GM21825 (cell line): ENCODE results near the gene AMBRA1.

Experiments
- ATAC-seq: cut with Tn5 transposase; IDR thresholded peaks from one replicate; pipeline ENCODE4 v1.9.1; 2021; ENCODE audit warnings: mild to moderate bottlenecking, moderate library complexity; ENCODE audit not compliant: unreplicated experiment

AMBRA1 gene

DNA sequence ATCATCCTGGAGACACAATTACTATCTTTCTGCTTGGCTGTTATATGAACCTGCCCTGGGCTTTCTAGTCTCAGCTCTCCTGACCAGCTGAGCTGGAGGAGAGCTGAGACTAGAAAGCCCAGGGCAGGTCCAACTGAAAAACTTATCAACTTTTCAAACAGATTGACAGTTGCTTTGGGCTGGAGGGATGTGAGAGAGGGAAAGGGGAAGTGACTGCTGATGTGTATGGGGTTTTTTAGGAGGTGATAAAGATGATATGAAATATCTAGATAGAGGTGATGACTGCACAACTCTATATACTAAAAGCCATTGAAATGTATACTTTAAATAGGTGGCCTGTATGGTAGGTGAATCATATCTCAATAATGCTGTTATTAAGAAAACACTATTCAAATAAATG, 142.1 kb downstream of the AMBRA1 start:
- ATAC-seq, result no peak

DNA sequence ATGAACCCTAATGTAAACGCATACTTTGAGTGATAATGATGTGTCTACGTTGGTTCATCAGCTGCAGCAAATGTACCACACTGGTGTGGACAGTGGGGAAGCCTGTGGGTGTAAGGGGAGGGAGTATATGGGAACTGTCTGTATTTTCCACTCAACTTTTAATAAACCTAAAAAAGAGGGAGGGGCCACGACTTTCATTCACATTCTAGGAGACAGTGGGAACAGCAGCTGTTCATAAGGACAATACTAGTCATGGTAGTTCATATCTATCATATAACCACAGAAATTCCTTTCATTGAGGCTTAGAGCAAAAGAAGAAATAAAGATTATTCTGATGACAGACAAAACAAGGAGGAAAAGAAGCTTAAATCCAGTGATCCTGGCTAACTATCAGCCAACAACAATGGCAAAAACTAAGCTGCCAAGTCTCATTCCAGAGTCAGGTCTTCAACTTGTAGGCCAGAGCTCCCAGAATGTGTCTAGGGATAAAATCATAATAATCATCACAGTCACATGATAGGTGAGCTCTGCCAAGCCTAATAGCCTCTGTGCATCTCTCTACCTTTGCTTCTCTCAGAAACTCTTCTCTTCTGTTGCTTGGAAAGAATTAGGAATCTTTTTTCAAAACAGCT, 142.9 kb downstream of the AMBRA1 start:
- ATAC-seq, result no peak

DNA sequence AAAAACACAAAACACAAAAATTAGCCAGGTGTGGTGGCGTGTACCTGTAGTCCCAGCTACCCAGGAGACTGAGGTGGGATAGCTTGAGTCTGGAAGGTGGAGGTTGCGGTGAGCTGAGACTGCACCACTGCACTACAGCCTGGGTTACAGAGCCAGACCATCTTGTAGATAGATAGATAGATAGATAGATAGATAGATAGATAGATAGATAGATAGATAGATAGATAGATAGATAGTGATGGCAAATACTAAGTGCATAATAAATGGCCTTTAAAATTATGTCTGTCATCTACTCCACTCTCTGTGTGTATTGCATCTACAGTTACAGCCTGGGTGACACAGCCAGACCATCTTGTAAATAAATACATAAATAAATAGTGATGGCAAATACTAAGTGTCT, 146.3 kb downstream of the AMBRA1 start:
- ATAC-seq, result no peak

DNA sequence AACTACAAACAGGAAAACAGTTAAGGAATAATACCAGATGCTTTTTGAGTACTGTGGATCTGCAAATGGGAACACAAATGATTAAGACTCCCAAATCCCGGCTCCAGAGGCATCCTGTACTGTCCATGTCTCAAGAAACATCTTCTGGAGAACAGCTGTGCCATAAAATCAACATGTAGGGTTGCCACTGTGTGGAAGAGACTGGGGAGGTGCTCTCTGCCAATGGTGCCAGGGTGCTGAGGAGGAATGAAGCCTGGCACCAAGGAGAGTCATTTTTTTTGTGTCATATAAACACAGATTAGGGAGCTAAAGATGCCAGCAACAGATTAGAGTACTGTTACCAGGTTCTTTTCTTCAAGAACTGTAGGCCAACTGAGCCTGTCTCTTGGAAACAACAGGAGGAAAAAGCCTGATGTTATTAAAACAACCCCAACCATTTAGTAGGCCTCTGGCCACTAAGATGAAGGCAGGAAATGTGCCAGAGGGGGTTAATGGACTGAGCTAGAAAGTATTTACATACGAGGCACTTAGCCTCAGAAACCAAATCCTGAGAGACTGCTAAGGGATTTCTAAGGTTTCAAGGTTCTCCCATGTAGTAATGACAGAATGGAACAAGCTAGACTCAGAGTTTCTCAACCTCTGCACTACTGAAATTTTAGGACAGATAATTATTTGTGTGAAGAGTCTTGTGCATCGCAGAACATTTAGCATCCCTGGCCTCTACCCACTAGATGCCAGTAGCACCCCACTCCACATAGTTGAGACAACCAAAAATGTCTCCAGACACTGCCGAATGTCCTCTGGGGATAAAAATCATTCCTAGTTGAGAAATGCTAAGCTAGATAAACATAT, 147.7 kb downstream of the AMBRA1 start:
- ATAC-seq, result no peak

DNA sequence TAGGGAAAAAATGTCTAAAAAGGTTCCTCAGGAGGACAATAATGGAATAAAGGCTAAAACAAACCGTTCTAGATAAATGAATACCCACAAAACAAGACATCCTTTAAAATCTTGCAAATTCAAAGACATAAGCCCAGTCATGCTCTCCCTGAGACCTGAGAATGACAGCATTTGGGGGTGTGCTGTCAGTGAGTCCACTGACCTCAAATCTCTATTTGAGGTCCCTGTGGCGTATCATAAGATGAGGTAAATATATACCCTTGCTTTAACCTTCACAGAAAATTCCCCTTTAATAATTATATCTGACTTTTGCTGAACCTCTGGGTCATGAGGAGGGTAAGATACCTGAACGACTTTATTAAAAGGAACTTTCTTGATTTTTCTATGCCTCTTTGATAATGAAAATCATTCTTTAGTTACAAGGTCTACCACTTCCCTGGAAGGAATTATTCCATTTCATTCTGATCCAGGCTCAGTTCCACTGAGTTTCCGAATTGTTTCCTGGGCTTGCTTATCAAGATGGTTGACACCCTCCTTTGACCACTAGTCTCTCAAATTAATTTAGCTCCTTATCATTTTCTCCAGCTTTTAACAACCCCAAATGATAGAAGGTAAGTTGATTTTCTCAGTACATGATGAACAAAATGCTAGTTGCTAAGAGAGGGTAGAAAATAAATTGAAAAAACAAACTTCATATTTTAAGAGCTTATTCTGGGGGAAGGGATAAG, 148.5 kb downstream of the AMBRA1 start:
- ATAC-seq, result no peak

DNA sequence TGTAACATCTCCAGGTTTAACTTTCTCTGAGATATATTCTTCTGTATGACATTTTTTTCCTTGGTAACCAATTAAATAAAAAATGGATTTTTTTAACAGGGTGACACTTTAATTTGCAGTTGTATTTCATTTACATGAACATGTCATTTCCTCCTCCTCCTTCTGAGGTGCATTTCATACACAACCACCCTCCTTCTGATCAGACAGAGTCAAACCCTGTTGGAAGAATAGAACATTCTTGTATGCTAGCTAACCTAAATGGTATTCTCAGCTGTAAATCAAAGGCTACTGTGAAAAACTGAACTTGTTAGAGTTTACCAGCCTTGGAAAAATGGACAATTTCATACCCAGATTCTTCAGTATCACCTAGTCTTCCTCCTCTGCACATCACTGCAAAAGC, 149.5 kb downstream of the AMBRA1 start:
- ATAC-seq, result no peak

DNA sequence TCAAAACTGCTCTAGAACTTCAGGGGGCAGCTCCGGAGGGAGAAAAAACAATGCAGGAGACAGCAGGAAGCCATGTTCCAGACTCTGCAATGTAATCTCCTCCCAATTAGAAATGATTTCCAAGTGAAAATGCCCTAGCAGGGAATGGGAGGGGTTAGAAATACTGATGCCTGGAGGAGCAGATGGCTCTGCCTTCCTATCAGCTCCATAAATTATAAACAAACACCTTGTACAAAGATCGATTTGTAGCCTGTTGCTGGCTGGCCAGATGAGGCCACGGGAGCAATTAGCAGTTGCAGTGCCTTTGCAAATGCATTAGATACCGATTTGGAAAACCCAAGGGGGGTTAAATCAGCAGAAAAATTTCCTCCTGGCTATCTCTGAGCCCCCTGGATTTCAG, 155.6 kb downstream of the AMBRA1 start:
- no peak for ATAC-seq

DNA sequence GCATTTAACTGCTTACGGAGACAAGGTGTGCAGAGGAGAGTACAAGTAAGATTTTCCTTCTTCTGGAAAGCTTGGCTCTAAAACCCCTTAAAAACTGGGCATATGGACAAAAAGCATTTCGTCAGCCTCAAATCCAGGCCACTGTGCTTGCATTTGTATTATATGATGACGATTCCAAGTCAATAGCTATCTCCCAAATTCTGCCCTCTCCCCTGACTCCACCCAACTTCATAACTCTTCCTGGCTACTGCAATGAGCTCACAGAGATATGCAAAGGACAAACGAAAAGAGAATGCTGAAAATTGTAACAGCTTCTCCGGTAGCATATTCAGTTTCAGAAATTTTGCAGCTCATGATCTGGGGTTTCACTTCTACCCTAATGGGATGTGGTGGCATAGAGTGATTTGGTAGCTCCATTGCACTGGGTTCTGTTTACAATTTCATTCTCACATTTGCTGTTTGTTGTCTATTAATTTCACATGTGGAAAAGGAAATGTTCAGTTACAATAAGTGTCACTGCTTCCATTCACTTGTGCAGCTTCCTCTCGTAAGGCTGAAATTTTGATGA, 156.6 kb downstream of the AMBRA1 start:
- ATAC-seq, result no peak

DNA sequence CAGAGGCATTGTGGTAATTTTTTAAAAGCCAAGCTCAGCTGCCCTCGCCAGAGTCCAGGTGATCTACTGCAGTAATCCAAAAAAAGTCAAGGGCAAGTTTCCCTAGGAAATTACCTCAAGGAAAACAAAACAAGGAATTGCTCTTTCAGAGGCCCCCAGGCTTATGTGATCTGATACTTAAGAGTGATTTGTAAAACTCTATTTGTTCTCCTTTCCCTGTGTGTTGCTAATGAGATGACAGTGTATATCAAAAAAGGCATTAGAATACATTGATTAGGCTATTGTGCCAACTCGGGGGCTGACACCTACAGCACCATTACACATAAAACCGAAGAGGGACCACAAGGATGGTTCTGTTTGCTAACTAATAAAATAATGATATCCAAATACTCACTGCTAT, 157.7 kb downstream of the AMBRA1 start:
- ATAC-seq, result no peak

DNA sequence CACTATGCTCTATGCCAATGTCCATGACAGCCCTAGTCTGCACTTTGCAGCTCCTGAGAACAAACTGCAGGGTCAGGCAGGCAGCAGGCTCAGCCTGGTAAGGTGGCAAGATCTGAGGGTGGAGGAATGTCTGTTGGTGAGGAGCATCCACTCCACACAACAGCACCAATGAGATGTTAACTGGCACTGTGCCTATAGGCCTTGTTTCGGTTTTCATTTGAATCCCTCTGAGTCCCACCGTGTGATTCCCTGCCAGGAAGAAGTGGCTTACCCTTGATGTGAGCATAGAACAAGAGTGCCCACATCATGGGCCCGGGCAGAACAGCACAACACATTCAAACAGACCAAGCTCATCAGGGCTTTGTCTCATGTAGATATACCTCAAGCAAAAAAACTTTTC, 158.1 kb downstream of the AMBRA1 start:
- no peak for ATAC-seq

DNA sequence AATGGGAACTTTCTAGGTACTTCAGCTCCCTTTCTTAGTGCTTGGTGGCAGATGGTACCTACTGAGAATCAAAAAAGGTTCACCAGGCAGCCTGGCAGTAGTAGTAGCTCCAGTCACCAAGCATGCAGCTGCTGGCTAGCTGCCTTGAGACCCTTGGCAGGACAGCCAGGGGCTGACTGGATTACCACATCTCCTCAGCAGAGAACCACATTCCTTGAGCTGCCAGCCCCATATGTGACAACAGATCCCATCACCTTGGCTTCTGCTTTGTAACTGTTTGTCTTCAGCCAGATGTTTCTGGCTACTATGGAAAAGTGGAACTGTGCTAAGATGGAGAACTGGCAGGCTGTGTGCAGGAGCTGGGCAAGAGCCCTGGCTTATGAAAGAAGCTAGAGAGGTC, 162.6 kb downstream of the AMBRA1 start:
- no peak for ATAC-seq

DNA sequence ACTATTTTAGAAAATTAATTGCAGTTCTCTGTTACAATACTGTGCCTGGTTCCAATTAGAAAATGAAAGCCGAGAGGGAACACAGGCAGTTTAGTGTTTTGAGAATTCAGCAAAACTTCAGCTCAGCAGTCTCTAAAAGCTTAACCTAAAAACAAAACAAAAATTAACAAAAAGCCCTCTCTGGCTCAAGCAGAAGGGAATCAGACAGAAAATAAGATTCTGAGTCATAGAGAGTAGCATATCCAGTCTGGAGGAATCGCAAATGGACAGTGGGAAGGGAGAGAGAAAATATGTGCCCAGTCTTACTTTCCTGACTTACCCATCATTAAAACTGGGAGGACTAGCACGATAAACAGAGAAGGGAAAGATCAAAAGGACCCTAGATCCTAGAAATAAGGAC, 164.1 kb downstream of the AMBRA1 start:
- ATAC-seq, result no peak

DNA sequence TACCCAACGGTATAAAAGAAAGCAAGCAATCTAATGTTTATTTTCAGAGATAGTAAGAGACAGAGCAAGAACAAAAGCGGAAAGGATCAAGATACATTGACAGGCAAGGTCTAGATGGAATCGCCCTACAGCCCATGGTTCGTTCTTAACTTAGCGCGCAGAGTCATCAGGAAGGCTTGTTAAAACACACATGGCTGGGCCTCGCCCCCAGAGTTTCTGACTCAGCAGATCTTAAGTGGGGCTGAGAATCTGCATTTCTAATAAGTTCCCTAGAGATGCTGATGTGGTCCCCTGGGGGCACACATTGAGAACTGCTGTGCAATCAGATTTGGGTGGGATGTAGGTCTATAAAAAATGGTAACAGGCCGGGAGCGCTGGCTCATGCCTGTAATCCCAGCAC, 166.5 kb downstream of the AMBRA1 start:
- ATAC-seq, result no peak

DNA sequence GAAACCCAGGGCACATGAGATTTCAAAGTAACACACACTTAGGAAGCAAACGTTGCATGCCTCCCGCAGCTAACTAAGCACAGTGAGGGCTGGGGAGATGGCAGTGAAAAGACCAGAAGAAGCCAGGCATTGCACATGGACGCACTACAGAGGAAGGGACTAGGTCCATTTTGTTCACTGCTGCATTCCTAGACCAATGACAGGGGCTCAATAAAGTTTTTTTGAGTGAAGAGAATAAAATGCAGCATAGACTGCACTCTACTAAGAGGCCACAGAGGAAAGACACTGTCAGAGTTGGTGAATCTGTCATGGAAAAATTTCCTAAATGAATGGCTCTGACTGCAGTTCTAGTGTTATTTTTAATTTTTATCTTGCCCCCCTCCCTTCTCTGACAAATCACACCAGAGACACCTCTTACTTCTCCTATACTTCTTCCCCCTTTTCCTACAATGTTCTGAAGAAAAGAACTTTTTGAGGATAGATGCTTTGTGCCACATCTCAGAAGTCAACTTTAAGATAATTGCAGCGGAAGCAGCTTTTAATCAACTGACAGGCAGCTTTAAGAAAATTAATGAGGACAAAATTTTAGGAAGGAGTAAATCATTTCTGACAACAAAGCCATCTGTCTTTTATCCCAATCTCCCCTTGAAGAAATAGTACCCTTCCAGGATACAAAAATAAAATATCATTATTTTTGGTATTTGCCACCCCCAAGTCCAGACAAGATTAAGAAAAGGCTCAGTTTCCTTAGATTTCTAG, 167.4 kb downstream of the AMBRA1 start:
- ATAC-seq, result no peak

DNA sequence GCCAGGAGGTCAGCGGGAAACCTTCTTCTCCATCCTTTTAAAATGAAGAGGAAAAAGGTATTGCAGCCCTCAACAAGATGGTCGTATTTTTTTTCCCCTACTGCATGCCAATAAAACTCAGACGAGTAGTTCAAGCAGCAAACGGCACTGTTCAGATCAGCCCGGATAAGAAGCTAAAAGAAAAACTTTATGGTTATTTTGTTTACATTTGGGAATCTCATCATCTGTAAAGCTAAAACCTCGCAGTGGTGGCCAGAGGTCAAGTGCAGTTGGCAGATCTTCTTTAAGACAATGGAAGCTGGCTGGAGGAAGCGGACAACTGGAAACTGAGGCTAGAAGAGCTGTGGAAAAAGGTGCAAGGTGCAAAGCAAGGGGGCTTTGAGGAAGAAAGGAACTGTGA, 171.2 kb downstream of the AMBRA1 start:
- no peak for ATAC-seq

DNA sequence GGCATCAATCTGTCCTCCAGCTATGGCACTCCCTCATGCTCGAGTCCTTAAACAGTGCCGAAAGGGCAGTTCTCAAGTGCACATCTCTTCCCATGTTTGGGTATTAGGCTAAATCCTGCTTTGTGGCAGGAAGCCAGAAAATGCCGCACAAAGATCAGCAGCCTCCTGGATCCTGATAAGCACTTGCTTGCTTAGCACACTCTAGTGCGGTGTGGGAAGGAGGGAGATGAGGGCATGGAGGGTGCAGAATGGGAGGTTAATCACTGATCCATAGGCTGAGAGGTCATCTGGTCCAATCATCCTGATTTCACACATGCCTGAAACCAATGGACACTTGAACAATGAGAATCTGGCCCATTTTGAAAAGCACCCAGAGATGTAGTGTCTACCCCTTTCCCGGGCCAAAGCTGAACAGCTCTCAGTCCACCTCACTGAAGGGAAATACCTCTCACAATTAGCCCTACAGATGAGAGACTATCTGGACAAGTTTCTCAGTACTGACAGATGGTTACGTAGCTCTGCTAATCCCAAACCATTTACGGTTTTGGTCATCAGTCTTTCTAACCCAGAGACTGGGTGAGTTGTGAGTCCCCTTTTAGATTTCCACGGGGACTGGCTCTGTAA, 172.5 kb downstream of the AMBRA1 start:
- ATAC-seq, result no peak

DNA sequence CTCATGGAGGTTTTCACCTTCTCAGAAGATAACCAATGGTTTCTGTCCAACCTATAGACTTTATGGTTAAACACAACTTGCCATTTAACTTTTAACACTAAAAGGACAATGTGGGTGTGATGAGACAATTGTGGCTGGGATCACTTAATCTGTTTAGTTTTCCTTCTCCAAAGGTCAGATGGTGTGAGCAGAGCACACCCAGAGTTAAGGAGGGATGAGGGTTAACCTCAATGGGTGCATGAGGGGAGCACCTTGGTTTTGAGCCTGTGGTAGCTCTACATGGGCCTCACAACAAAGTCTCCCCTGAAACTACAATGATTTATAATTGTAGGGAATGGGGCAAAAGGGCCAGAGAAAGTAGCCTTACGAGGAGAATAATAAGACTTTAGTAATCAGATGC, 173.3 kb downstream of the AMBRA1 start:
- ATAC-seq, result no peak

DNA sequence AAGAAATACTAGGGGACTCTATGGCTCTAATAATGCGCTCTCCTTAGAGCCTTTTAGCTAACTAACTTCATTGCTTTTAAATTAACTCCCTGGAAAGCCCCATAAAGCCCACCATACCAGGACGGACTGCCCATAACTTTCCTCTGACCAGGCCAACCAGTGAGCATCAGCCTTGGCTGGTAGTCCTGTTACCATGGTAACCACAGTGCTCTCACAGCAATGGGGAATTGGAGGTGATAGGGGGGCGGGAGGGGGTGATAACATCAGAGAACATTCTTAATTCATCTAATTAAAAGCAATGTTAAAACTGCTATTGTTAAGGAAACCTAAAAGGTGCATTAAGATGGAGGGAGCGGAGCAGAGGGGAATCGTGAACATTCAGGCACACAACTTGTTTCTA, 175.1 kb downstream of the AMBRA1 start:
- no peak for ATAC-seq

DNA sequence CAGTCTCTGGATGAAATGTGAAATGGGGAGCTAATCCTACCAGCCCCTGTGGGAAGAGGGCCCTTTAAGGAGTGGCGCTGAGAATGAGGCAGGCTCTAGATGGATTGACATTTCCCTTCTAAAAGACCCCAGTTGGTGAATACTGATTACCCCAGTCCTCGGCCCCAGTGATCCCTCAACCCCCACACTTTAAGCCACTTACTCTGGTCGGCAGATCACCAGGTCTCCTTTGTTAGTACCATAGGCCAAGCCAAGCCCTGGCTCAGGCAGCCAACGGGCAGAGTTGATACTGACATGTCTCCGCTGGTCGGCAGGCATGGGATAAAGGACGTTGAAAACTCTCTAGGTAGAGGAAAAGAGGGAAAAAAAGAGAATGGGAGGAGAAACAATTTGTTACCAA, 176.1 kb downstream of the AMBRA1 start:
- no peak for ATAC-seq

DNA sequence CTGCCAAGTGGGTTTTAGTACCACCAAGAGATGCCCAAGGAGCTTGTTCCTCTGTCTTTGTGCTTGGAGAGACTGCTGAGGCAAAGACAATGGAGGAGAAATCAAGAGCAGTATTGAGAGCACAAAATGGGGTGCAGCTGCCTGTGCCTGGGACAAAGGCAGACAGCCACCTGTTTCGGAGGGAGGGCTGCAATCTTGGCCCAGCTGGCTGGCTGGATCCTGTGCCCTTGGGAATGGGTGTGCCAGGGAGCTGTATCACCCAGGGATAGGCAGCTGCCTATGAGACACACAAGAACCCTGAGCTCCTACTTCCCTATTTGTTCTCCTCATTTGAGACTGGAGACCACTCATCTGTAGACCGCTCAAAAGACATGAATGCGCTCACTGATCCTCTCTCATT, 178.9 kb downstream of the AMBRA1 start:
- ATAC-seq, result no peak

DNA sequence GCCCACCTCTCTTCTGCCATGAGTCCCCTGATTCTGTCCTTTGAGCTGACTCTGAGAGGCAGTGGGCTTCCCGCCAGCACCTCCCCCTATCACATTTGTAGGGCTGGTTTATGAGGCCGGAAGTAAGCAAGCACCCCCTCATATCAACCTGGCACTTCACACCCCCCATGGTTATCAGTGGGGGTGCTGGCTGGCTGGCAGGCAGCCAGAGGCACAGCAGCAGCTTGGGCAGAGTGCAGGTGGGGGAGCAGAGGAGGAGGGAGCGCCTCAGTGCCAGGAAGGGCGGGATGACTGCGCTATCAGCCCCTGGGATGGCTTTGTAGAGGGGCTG, 179.4 kb downstream of the AMBRA1 start:
- no peak for ATAC-seq
